Panc1 (cell line): Measurements from ENCODE around the gene NOVA2. TPM values are rescaled to one million over a fixed set of nuclear protein-coding genes. Genes with fewer than 3 reads are reported as not detected.

ENCODE experiments used
- ATAC-seq: fragments of 200-7000 bp; cut with Tn5 transposase; 2 replicates; pipeline ENCODE4 v1.9.1; 2020; ENCODE audit warnings: mild to moderate bottlenecking, moderate library complexity
- BruUV-seq: library from RNA; stranded (reverse); fragments of 400-500 nt; replicated peaks from 2 replicates; lab custom pipeline; 2021; lab: Mats Ljungman, UMichigan
- CTCF ChIA-PET: fragments of 300-600 bp; sonication (Branson Sonifier 250); formaldehyde crosslinking; loops from one replicate; lab custom pipeline; 2022; ENCODE audit warnings: antibody characterized with exemption; lab: Charles Lee
- POLR2A ChIA-PET: fragments of 300-600 bp; sonication (Branson Sonifier 250); formaldehyde crosslinking; loops from one replicate; lab custom pipeline; 2022; ENCODE audit warnings: antibody characterized with exemption; lab: Charles Lee
- DNase-seq: peaks from one replicate; pipeline ENCODE4 v3.0.0-alpha.2; 2010; ENCODE audit warnings: low read depth, low spot score
- H3K27ac ChIP-seq: 2 replicates; pipeline ENCODE4 v1.5.1; 2011; ENCODE audit warnings: mild to moderate bottlenecking, low read length, inconsistent platforms
- H3K27me3 ChIP-seq: fragments of 200-500 bp; sonication (Bioruptor generic); 2 replicates; pipeline ENCODE4 v1.6.0; 2014; ENCODE audit warnings: low read length, inconsistent platforms; ENCODE audit not compliant: control insufficient read depth, insufficient read depth
- H3K36me3 ChIP-seq: fragments of 200-500 bp; sonication (Bioruptor generic); 2 replicates; pipeline ENCODE4 v1.5.1; 2014; ENCODE audit warnings: inconsistent platforms, mild to moderate bottlenecking, low read length, moderate library complexity; ENCODE audit not compliant: control insufficient read depth, insufficient read depth
- H3K4me1 ChIP-seq: 2 replicates; pipeline ENCODE4 v1.5.1; 2011; ENCODE audit warnings: inconsistent platforms, mild to moderate bottlenecking, low read length, moderate library complexity; ENCODE audit not compliant: control insufficient read depth, insufficient read depth
- H3K4me3 ChIP-seq, 2 experiments: 2 replicates each; pipeline ENCODE4 v1.5.1; 2011 to 2012; ENCODE audit warnings: low read depth in 2 of 2, low read length in 2 of 2, mild to moderate bottlenecking in 2 of 2, inconsistent platforms in 1 of 2, moderate library complexity in 1 of 2
- H3K9me3 ChIP-seq: fragments of 200-500 bp; sonication (Bioruptor generic); 2 replicates; pipeline ENCODE4 v1.5.1; 2014; ENCODE audit warnings: low read depth, mild to moderate bottlenecking, inconsistent platforms, low read length, moderate library complexity; ENCODE audit not compliant: control insufficient read depth, insufficient read depth
- POLR2AphosphoS5 ChIP-seq: IDR thresholded peaks from 2 replicates; pipeline ENCODE4 v1.6.1; 2012; ENCODE audit warnings: mild to moderate bottlenecking, low read depth, low read length, moderate library complexity
- SIN3A ChIP-seq: IDR thresholded peaks from 2 replicates; pipeline ENCODE4 v1.6.1; 2012; ENCODE audit warnings: low read depth, mild to moderate bottlenecking, low read length, moderate library complexity, borderline replicate concordance; ENCODE audit not compliant: insufficient read depth
- TCF7L2 ChIP-seq: IDR thresholded peaks from 2 replicates; pipeline ENCODE4 v1.6.1; 2011; ENCODE audit warnings: mild to moderate bottlenecking, low read depth, low read length, inconsistent platforms
- in situ Hi-C: cut with HindIII; loops from 2 replicates; pipeline ENCODE4 v1.10.0; 2016; ENCODE audit warnings: low sequenced_read_pairs, low pct_unique_long_range_greater_than_20kb
- intact Hi-C: fragments of 100-400 bp; cut with micrococcal nuclease; formaldehyde crosslinking; loops from one replicate; pipeline ENCODE4 v1.10.0; 2022; ENCODE audit not compliant: unreplicated experiment
- total RNA-seq: library from RNA; stranded (reverse); gene quantifications from one replicate; pipeline ENCODE4 v1.2.1, GENCODE V29; 2021; ENCODE audit not compliant: unreplicated experiment
- TF ChIP-seq, protein P1 (sequence below): fragments of 450-650 bp; IDR thresholded peaks from 2 replicates; pipeline ENCODE4 v1.5.1; 2017; ENCODE audit warnings: mild to moderate bottlenecking
- TF ChIP-seq, protein P2 (sequence below), 2 experiments: IDR thresholded peaks; 2 replicates each; pipeline ENCODE4 v1.6.1; 2011 to 2012; ENCODE audit warnings: low read depth in 2 of 2, control low read depth in 1 of 2, low read length in 1 of 2, mild to moderate bottlenecking in 1 of 2, moderate library complexity in 1 of 2; ENCODE audit not compliant: insufficient read depth in 1 of 2

NOVA2 gene
- total RNA-seq, 1 experiment from 2014 or later: 0.44 TPM

DNA sequence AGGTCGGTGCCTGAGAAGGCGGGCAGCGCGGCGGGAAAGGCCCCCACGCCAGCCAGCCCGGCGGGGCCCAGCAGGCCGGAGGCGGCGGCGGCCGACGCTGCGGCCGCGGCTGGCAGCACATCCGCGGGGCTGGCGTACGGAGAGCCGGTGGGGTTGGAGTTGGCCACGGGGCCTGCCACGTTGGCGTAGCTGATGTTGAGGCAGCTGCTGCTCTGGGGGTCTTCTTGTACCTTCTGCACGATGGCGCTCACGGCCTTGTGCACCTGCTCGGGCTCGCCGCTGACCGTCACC lies 33.2 kb downstream of the NOVA2 start:
- no peaks in the 10 kb centered on the region for H3K27me3 ChIP-seq
- no peak for TF ChIP-seq TCF7L2
- TF ChIP-seq, protein P1, sequence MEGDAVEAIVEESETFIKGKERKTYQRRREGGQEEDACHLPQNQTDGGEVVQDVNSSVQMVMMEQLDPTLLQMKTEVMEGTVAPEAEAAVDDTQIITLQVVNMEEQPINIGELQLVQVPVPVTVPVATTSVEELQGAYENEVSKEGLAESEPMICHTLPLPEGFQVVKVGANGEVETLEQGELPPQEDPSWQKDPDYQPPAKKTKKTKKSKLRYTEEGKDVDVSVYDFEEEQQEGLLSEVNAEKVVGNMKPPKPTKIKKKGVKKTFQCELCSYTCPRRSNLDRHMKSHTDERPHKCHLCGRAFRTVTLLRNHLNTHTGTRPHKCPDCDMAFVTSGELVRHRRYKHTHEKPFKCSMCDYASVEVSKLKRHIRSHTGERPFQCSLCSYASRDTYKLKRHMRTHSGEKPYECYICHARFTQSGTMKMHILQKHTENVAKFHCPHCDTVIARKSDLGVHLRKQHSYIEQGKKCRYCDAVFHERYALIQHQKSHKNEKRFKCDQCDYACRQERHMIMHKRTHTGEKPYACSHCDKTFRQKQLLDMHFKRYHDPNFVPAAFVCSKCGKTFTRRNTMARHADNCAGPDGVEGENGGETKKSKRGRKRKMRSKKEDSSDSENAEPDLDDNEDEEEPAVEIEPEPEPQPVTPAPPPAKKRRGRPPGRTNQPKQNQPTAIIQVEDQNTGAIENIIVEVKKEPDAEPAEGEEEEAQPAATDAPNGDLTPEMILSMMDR: no peak
- TF ChIP-seq POLR2AphosphoS5: no peak
- TF ChIP-seq SIN3A: no peak
- TF ChIP-seq, protein P2, sequence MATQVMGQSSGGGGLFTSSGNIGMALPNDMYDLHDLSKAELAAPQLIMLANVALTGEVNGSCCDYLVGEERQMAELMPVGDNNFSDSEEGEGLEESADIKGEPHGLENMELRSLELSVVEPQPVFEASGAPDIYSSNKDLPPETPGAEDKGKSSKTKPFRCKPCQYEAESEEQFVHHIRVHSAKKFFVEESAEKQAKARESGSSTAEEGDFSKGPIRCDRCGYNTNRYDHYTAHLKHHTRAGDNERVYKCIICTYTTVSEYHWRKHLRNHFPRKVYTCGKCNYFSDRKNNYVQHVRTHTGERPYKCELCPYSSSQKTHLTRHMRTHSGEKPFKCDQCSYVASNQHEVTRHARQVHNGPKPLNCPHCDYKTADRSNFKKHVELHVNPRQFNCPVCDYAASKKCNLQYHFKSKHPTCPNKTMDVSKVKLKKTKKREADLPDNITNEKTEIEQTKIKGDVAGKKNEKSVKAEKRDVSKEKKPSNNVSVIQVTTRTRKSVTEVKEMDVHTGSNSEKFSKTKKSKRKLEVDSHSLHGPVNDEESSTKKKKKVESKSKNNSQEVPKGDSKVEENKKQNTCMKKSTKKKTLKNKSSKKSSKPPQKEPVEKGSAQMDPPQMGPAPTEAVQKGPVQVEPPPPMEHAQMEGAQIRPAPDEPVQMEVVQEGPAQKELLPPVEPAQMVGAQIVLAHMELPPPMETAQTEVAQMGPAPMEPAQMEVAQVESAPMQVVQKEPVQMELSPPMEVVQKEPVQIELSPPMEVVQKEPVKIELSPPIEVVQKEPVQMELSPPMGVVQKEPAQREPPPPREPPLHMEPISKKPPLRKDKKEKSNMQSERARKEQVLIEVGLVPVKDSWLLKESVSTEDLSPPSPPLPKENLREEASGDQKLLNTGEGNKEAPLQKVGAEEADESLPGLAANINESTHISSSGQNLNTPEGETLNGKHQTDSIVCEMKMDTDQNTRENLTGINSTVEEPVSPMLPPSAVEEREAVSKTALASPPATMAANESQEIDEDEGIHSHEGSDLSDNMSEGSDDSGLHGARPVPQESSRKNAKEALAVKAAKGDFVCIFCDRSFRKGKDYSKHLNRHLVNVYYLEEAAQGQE (IDR thresholded peaks at IDR 0.05; ENCODE audit: insufficient read depth in 1 of 2, low read depth in 2 of 2, low read length in 1 of 2): no peak
- CTCF ChIA-PET: no interaction called here
- ATAC-seq (no peak), DNase-seq (no peak)
- in situ Hi-C loops (no loop called here), intact Hi-C loops (no loop called here)
- H3K36me3 ChIP-seq: no peaks in the 10 kb centered on the region
- H3K4me3 ChIP-seq: no peak overlapping the region
- BruUV-seq: no TSS peak
- H3K27ac ChIP-seq: no peak overlapping the region
- H3K4me1 ChIP-seq: no peaks in the 10 kb centered on the region
- no peaks in the 10 kb centered on the region for H3K9me3 ChIP-seq
- POLR2A ChIA-PET: no interaction called here

DNA sequence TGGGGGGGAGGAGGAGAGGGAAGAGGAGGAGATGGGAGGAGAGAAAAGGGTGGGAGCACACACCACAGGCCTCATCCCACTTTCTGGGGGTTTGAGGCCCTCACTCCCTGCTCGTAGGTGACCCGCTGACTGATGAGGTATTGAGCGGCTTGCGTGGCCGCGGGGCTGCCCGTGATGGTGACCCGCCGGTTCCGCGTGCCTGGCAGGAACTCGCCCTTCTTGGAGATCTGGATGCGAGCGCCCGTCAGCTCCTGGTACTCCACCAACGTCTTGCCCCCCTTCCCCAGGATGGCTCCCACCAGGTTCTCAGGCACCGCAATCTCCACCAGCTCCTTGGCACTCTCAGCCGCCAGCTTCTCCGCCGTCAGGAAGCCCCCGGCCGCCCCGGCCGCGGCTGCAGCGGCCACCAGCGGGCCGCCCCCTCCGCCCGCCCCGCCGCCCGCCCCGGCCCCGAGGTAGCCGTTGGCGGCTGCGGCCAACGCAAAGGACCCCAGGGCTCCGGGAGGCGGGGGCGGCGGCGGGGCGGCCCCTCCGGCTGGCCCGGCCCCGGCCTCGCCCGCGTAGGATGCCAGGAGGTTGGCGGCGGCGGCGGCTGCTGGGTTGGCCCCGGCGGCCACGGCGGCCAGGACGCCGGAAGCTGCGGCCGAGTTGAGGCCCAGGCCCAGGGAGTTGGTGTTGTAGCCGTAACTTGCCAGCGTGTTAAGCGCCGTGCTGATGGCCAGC lies 33.7 kb downstream of the NOVA2 start:
- ATAC-seq (no peak), DNase-seq (no peak)
- ChIA-PET CTCF (no interaction called here), POLR2A (no interaction called here)
- no peak for TF ChIP-seq SIN3A
- no peak for TF ChIP-seq TCF7L2
- TF ChIP-seq, protein P1: no peak
- no peak for TF ChIP-seq POLR2AphosphoS5
- TF ChIP-seq, protein P2 (IDR thresholded peaks at IDR 0.05; ENCODE audit: insufficient read depth in 1 of 2, low read depth in 2 of 2, low read length in 1 of 2): no peak
- no peaks in the 10 kb centered on the region for H3K9me3 ChIP-seq
- H3K27me3 ChIP-seq: no peaks in the 10 kb centered on the region
- H3K4me3 ChIP-seq: no peak overlapping the region
- no TSS peak for BruUV-seq
- H3K4me1 ChIP-seq: 0 out of 2 replicates have a peak, but pooled peaks cover 3% of the 10 kb centered on the region
- intact Hi-C loops (no loop called here), in situ Hi-C loops (no loop called here)
- no peak overlapping the region for H3K27ac ChIP-seq
- no peaks in the 10 kb centered on the region for H3K36me3 ChIP-seq
